GM18508 (cell line): ENCODE data around the gene RFNG.

Experiments used
- ATAC-seq: cut with Tn5 transposase; IDR thresholded peaks from one replicate; pipeline ENCODE4 v1.9.1; 2021; ENCODE audit warnings: moderate number of reproducible peaks; ENCODE audit not compliant: insufficient read depth, unreplicated experiment

Gene RFNG

DNA sequence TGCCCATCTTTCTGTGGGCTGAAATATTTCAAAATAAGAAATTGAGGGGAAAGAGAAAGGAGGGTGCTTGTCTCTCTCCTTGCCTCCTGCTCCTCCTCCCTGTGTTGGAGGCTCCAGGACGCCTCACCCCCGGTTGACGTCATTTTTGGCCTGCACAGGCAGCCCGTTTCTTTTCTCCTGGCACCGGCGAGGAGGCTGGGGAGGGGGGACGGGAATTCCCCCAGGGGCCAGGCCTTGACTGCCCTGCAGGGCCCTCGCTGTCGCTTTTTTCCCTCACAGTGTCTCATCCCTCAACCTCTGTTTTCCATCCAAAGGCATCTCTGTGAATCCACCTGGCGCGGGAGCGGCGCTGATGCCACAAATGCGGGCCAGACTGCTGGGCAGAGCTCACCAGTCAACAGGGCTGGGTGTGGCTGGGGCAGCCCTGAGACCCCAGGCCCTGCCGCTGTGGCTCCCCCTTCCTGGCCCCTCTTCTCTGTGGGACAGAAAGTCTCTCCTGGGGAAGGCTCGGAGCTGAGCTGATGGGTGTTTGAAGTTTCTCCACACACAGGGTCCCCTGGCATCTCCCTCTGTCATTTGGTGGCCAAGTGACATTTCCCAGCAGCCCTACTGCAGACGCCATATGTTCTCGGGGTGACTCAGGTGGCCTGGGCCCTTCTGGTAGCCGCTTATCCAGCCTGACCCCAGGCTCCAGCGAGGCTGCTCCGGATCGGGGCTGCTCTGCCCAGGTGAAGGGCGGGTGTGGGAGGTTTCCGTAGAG is 45.0 kb downstream of the RFNG start:
- ATAC-seq, result no peak

- no peak for ATAC-seq
Measured at GRCh38 chr17:82005701-82006348, 45.8 kb downstream of the RFNG start.

DNA sequence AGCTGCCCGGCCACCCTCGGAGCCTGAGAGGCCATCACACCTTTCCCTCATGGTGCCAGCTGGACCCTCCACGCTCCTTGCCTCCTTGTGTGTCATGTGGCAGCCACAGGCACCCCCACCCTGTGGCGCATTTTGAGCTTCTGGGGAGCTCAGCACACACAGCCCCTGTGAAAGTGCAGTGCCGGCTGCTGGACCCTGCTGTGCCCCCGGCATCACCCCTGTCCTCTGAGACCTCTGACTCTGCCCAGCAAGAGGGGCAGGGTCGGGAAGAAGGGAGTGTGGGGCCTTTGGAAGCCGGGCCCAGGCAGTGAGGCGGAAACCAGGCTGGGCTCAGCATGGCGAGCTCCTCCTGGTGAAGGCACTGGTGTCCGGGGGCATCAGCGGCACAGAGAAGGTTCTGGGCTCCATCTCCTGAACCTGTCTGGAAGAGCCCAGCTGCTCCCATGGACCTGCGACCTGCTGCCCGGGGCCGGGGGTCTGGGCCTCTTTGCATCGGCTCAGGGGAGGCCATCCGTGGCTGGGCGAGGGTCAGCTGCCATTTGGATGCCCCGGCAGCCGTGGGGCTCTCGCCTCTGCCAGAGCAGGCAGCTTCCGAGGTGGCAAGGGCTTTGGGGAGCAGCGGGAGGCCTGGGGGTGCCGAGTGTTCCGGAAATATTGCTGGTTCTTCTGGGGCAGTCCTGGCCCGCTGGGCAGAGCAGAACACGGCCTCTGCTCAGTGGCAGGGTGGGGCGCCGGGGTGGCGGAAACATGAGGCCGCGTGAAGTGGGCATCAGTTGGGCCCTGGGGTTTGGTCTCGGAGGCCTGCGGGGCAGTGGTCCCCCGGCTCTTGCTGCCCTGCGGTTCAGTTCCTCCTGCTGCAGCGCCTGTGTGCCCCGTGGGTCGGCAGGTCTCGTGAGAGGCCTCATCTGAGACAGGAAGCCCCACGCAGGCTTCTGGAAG is 46.8 kb downstream of the RFNG start:
- ATAC-seq, result no peak

DNA sequence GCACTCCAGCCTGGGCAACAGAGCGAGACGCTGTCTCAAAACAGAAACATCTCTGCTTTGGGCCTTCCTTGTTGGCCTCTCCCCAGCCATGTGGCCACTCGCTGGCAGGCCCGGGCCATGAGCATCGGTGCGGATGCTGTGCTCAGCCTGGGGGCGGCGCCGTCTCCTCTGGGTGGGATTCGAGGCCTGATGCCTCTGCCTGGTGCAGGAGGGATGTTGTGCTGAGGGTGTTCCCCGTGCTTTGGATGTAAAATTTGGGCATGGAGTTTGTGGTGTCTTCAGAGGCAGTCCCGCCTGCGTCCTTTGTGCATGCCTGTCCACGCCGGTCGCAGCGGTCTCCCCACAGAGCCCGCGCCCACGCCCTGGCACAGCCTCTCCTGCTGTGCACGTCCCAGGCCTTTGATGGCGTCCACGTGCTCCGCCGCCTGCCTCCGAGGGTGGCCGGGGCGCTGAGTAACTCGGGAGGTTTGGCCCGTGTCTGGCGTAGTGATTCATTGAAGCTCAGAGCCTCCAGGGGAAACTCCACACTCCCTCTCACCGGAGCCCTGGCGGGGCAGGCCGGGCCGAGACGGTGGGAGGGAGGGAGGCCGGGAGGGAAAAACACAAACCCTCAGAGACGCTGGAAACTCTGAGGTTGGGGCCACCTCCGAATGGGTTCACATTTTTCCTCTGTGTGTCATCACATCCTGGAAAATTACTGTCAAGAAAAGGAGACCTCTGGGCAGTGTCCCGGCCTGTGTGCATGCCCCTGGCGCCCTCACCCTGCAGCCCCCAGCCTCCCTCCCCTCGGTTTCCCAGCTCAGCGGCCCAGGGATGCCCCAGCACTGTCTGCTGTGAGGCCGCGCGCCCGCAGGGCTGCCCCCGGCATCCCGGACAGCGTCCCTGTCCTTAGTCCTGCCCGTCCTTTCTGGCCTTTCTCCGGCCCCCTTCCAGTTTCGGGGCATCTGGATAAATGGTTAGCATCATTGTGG is 47.9 kb downstream of the RFNG start:
- no peak for ATAC-seq

DNA sequence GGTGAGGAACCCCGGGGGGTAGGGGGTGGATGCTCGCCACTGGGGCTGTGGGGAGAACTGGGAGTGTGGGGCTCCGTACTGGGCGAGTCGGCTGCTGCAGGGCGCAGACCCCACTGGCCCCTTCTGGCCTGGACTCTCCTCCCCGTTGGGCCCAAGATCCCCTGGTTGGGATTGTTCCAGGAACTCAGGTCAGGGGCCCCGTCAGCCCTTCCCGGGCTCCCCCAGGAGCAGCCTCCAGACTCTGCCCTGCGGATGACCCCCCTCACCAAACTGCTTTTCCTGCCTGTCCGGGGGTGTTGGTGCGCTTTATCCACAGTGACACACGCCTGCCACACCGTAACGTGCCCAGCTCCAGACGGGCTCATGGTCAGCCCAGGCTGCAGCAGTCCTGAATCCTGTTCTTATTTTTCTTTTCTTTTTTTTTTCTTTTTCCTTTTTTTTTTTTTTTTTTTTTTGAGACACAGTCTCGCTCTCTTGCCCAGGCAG is 50.0 kb downstream of the RFNG start:
- ATAC-seq, result no peak

DNA sequence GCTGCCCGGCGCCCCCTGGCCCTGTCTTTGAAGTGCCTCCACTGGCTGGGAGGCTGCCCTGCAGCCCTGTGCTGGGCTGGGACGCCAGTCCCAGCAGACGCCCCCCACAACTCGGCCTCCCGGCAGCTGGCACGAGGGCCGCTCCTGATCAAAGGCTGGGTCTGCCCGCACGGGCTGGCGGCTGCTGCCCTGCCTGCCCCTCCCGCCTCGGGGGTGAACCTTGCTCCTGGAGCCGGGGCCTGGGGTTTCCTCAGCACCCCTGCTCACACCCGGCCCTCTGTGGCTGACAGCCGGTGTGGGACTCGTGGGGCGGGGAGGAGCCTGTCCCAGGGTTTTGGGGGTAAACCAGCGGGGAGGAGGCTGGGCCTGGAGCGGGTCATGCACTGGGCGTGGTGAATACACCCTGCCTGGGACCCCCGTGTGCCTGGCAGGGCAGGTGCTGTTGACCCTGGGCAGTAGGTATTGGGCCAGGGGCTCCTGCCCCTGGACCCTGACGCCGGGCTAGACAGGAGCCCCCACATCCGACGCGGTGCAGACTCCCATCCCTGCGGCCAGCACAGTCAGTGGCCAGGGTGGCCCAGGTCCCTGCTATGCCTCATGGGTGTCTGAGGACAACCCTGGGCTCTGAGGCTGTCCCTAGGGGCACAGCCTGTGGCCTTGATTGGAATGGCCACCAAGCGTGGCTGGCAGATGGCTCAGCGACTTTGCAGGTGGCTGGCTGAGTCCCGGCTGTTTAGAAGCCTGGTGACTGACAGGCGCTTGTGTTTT is 50.6 kb downstream of the RFNG start:
- ATAC-seq, result no peak

GRCh38 chr17:81999976-82000802 is 51.4 kb downstream of the RFNG start:
- no peak for ATAC-seq

DNA sequence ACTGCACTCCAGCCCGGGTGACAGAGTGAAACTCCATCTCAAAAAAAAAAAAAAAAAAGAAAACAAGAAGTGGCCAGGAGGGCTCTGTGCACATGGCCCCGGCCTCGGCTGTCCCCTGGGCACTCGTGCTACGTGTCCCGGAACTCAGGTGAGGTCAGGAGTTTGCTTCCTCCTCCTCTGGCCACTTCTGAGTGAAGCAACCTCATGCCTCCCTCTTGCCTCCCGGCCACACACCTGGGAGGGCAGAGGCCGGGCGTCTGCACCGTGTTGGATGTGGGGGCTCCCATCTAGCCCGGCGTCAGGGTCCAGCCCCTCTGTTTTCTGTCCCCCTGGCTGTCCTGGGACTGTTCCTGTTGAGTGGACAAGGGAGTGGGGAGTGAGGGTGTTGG is 52.0 kb downstream of the RFNG start:
- no peak for ATAC-seq

- ATAC-seq, result no peak
Measured at GRCh38 chr17:81998691-81999438, 52.7 kb downstream of the RFNG start.

GRCh38 chr17:81998212-81998611 is 53.4 kb downstream of the RFNG start:
- no peak for ATAC-seq
